Measurements from ENCODE around the gene PLAC8L1.

Gene PLAC8L1

DNA sequence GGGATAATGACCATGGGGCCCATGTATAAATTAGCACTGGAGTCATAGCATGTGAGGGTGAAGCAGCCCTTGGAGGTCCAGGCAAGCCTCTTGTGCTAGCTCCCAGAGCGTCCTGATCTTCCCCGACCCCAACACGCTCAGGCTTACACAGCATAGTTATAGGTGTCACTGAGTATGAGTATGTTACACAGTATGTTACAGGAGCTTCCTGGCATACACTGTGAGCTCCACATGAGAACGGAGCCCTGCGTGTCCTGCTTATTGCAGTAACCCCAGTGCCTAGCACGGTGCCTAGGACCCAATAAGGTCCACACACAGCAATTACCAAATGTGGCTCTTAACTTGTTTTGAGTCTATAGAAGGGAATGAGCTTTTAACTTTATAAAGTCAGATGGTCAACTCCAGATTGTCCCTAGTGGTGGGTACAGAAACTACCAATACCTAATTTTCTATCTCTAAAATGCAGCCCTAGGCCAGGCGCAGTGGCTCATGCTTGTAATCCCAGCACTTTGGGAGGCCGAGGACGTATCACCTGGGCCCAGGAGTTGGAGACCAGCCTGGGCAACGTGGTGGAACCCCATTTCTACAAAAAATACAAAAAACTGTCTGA, 64.1 kb downstream of the PLAC8L1 start:
- DNase-seq: no peak

DNA sequence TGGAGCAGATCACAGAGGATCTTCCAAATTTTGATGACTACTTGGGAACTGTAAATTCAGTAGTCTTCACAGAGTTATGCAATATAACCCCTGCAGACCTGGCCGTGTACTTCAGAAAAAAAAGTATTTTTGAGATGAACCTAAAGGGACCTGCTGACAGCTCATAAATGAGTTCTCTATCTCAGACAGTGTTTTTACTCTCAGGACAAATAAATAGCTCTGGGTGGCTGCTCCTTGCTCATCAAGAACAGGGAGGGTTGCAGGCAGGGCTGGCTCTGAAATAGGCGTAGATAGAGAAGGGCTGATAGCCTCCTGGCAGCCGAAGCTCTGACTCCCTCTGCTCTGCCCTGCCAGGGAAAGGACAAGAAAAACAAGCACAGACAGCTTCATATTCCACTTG, 64.8 kb downstream of the PLAC8L1 start:
- no peak for DNase-seq

DNA sequence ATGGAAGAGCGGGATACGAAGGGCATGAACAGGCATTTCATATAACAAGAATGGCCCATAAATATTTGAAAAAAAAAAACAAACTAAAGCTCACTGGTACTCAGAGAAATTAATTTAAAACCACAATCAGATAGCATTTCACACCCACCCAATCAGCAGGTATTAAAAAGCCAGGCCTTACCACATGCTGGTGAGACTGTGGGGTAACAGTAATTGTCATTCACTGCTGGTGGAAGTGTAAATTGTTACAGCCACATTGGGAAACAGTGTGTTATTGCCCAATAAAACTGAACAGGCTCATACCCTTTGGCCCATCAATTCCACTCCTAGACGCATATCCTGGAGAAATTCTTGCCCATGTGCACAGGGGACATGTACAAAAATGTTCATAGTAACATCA, 66.0 kb downstream of the PLAC8L1 start:
- DNase-seq: no peak

- DNase-seq: no peak
Observed at GRCh38 chr5:146034605-146035004, 70.8 kb downstream of the PLAC8L1 start.
